GM21390 (cell line): ENCODE data around the gene RPSA.
"Not testable (repeated sequence)": the region's sequence is repeated elsewhere in the genome, so short reads cannot be mapped to it uniquely, and the experiment has no call there.

Experiments
- ATAC-seq: cut with Tn5 transposase; IDR thresholded peaks from one replicate; pipeline ENCODE4 v1.9.1; 2021; ENCODE audit not compliant: unreplicated experiment

RPSA gene

GRCh38 chr3:39388153-39388552 is 18.4 kb upstream of the RPSA start:
- no peak for ATAC-seq

GRCh38 chr3:39388741-39389248 is 17.7 kb upstream of the RPSA start:
- ATAC-seq = peak; percentile 75

GRCh38 chr3:39390181-39390580 is 16.3 kb upstream of the RPSA start:
- ATAC-seq = no peak

GRCh38 chr3:39396690-39397089 is 9.8 kb upstream of the RPSA start:
- no peak for ATAC-seq

- no peak for ATAC-seq
Observed at GRCh38 chr3:39398700-39399099, 7.8 kb upstream of the RPSA start.

GRCh38 chr3:39401983-39402382 is 4.5 kb upstream of the RPSA start:
- ATAC-seq = no peak

GRCh38 chr3:39404943-39405686 is 1.4 kb upstream of the RPSA start:
- ATAC-seq = no peak

- no peak for ATAC-seq
Observed at GRCh38 chr3:39405687-39406367, 693 bp upstream of the RPSA start.

- no peak for ATAC-seq
Observed at GRCh38 chr3:39407259-39407629, 724 bp downstream of the RPSA start.

- no peak for ATAC-seq
Observed at GRCh38 chr3:39407773-39408492, 1.4 kb downstream of the RPSA start.

- ATAC-seq = no peak
Observed at GRCh38 chr3:39408493-39409372, 2.2 kb downstream of the RPSA start.

GRCh38 chr3:39409514-39410136 is 3.1 kb downstream of the RPSA start:
- ATAC-seq = no peak

- ATAC-seq = no peak
Observed at GRCh38 chr3:39410893-39411292, 4.4 kb downstream of the RPSA start.

- no peak for ATAC-seq
Observed at GRCh38 chr3:39412668-39413260, 6.2 kb downstream of the RPSA start.

- ATAC-seq = no peak
Observed at GRCh38 chr3:39413691-39414420, 7.3 kb downstream of the RPSA start.

GRCh38 chr3:39414421-39414907 is 7.9 kb downstream of the RPSA start:
- ATAC-seq = no peak

GRCh38 chr3:39415302-39415701 is 8.8 kb downstream of the RPSA start:
- not testable (repeated sequence) for ATAC-seq

- ATAC-seq = no peak
Observed at GRCh38 chr3:39415983-39416382, 9.5 kb downstream of the RPSA start.

- ATAC-seq = not testable (repeated sequence)
Observed at GRCh38 chr3:39416998-39417397, 10.5 kb downstream of the RPSA start.
